Measurements from ENCODE around the gene RFX5.

GRCh38 chr1:151343587-151343986 is 3.5 kb downstream of the RFX5 start:
- TF ChIP-seq CTCF (conservative IDR thresholded peaks at IDR 0.05) (no peak), ZFX (IDR thresholded peaks at IDR 0.05) (no peak)

All from C4-2B (cell line).